HepG2 (cell line): Measurements from ENCODE around the gene NAPSA. TPM values are rescaled to one million over a fixed set of nuclear protein-coding genes. Genes with fewer than 3 reads are reported as not detected.
"Not testable (repeated sequence)": the region's sequence is repeated elsewhere in the genome, so short reads cannot be mapped to it uniquely, and the experiment has no call there.

Experiments
- ATAC-seq: fragments of 200-7000 bp; cut with Tn5 transposase; 3 replicates; pipeline ENCODE4 v1.9.1; 2020; ENCODE audit warnings: mild to moderate bottlenecking, moderate library complexity
- BruUV-seq: library from RNA; stranded (reverse); fragments of 400-500 nt; replicated peaks from 2 replicates; lab custom pipeline; 2021; lab: Mats Ljungman, UMichigan
- CTCF ChIA-PET: fragments of 300-600 bp; formaldehyde crosslinking; extraction: SDS; loops from one replicate; lab custom pipeline; 2021; ENCODE audit warnings: low total read pairs, inconsistent platforms, low intra/inter-chr PET ratio; lab: Yijun Ruan, JAX
- POLR2A ChIA-PET: fragments of 350-600 bp; sonication (Branson Sonifier 250); formaldehyde crosslinking; loops from one replicate; lab custom pipeline; 2020; ENCODE audit warnings: antibody characterized with exemption, inconsistent platforms; lab: Yijun Ruan, JAX
- DNase-seq: peaks from one replicate; pipeline ENCODE4 v3.0.0-alpha.2; 2015; ENCODE audit warnings: low spot score
- FAIRE-seq: peaks from 3 replicates; lab custom pipeline; 2011; peaks lifted over from hg19 to GRCh38; lab: Jason Lieb, UNC
- H2AFZ ChIP-seq: one replicate; pipeline ENCODE4 v1.6.1; 2011; ENCODE audit warnings: low read length, inconsistent platforms
- H3K27ac ChIP-seq: fragments of 300-600 bp; 3 replicates; pipeline ENCODE4 v1.8.0; 2011; ENCODE audit warnings: mixed run types, mild to moderate bottlenecking, mixed read lengths, low read length, inconsistent platforms; ENCODE audit not compliant: insufficient read depth; ENCODE audit errors: extremely low read length
- H3K27me3 ChIP-seq, 2 experiments: fragments of 200-600 bp in 1 of 2; 2 replicates in 1 of 2; 3 replicates in 1 of 2; pipeline versions ENCODE4 v1.6.0 to v1.8.0; 2011; ENCODE audit warnings: low read length in 2 of 2, mild to moderate bottlenecking in 2 of 2, moderate library complexity in 2 of 2, inconsistent platforms in 1 of 2; ENCODE audit not compliant: insufficient read depth in 2 of 2, control insufficient read depth in 1 of 2
- H3K36me3 ChIP-seq, 2 experiments: fragments of 200-600 bp in 1 of 2; replicated peaks in 1 of 2; 2 replicates in 1 of 2; 3 replicates in 1 of 2; pipeline versions ENCODE4 v1.5.1 to v1.8.0; 2011; ENCODE audit warnings: low read length in 2 of 2, inconsistent platforms in 1 of 2; ENCODE audit not compliant: insufficient read depth in 2 of 2, control insufficient read depth in 1 of 2
- H3K4me1 ChIP-seq: 2 replicates; pipeline ENCODE4 v1.5.1; 2012; ENCODE audit warnings: low read length, inconsistent platforms; ENCODE audit not compliant: insufficient read depth
- H3K4me2 ChIP-seq: 2 replicates; pipeline ENCODE4 v1.6.0; 2011; ENCODE audit warnings: low read depth, low read length, inconsistent platforms
- H3K4me3 ChIP-seq, 3 experiments: fragments of 200-600 bp in 1 of 3; sonication (generic), shearing (Covaris generic) in 1 of 3; replicated peaks in 1 of 3; 2 replicates each; pipeline ENCODE4 v1.5.1; 2011 to 2016; ENCODE audit warnings: low read length in 3 of 3, inconsistent platforms in 2 of 3, low read depth in 2 of 3, mild to moderate bottlenecking in 2 of 3, control low read depth in 1 of 3, mixed read lengths in 1 of 3; ENCODE audit not compliant: insufficient read depth in 1 of 3
- H3K79me2 ChIP-seq: one replicate; pipeline ENCODE4 v1.6.1; 2011; ENCODE audit warnings: low read length, inconsistent platforms; ENCODE audit not compliant: insufficient read depth
- H3K9ac ChIP-seq: 2 replicates; pipeline ENCODE4 v1.6.0; 2011; ENCODE audit warnings: mild to moderate bottlenecking, low read depth, low read length, inconsistent platforms; ENCODE audit not compliant: insufficient read depth
- H3K9me3 ChIP-seq: 2 replicates; pipeline ENCODE4 v1.5.1; 2012; ENCODE audit warnings: mild to moderate bottlenecking, low read length
- H4K20me1 ChIP-seq: 2 replicates; pipeline ENCODE4 v1.6.0; 2011; ENCODE audit warnings: inconsistent platforms, mild to moderate bottlenecking, low read length, moderate library complexity; ENCODE audit not compliant: insufficient read depth
- CAMTA2 ChIP-seq: sonication (generic); formaldehyde crosslinking; IDR thresholded peaks from 2 replicates; pipeline ENCODE4 v1.4.0; 2020; ENCODE audit warnings: mild to moderate bottlenecking, missing genetic modification reagents, borderline replicate concordance
- HOXA5 ChIP-seq: sonication (generic); formaldehyde crosslinking; IDR thresholded peaks from 2 replicates; pipeline ENCODE4 v1.4.0; 2020; ENCODE audit warnings: missing genetic modification reagents
- PITX1 ChIP-seq: sonication (generic); formaldehyde crosslinking; IDR thresholded peaks from 2 replicates; pipeline ENCODE4 v1.5.1; 2020; ENCODE audit warnings: mild to moderate bottlenecking, missing genetic modification reagents
- SRY ChIP-seq: sonication (generic); formaldehyde crosslinking; IDR thresholded peaks from 2 replicates; pipeline ENCODE4 v1.8.0; 2022; ENCODE audit warnings: mild to moderate bottlenecking, missing genetic modification reagents
- ZBTB8A ChIP-seq: sonication (generic); formaldehyde crosslinking; IDR thresholded peaks from 2 replicates; pipeline ENCODE4 v1.4.0; 2020; ENCODE audit warnings: mild to moderate bottlenecking, low read depth, missing genetic modification reagents, borderline replicate concordance
- ZNF160 ChIP-seq: sonication (generic); formaldehyde crosslinking; IDR thresholded peaks from 2 replicates; pipeline ENCODE4 v1.8.0; 2022; ENCODE audit warnings: mild to moderate bottlenecking, inconsistent platforms, missing genetic modification reagents
- ZNF17 ChIP-seq: sonication (generic); formaldehyde crosslinking; IDR thresholded peaks from 2 replicates; pipeline ENCODE4 v1.5.0; 2020; ENCODE audit warnings: mild to moderate bottlenecking, missing genetic modification reagents
- ZNF564 ChIP-seq: sonication (generic); formaldehyde crosslinking; IDR thresholded peaks from 2 replicates; pipeline ENCODE4 v1.8.1; 2023; ENCODE audit warnings: mild to moderate bottlenecking, missing genetic modification reagents
- ZNF737 ChIP-seq: sonication (generic); formaldehyde crosslinking; IDR thresholded peaks from 2 replicates; pipeline ENCODE4 v1.5.0; 2020; ENCODE audit warnings: missing genetic modification reagents, mild to moderate bottlenecking, borderline replicate concordance
- ZSCAN31 ChIP-seq: sonication (generic); formaldehyde crosslinking; IDR thresholded peaks from 2 replicates; pipeline ENCODE4 v1.5.0; 2020; ENCODE audit warnings: low read depth, mild to moderate bottlenecking, missing genetic modification reagents
- WGBS: methylation state at CpG from one replicate; pipeline ENCODE4 v1.1.6; 2017; ENCODE audit warnings: low lambda C conversion rate; 5-methylcytosine and 5-hydroxymethylcytosine counted together
- in situ Hi-C: cut with HindIII; loops from 2 replicates; pipeline ENCODE4 v1.10.0; 2017; ENCODE audit warnings: low pct_unique_long_range_greater_than_20kb; ENCODE audit not compliant: extremely low pct_ligation_motif_present
- intact Hi-C: fragments of 100-400 bp; cut with micrococcal nuclease; formaldehyde crosslinking; loops from one replicate; pipeline ENCODE4 v1.10.0; 2022; ENCODE audit not compliant: unreplicated experiment
- polyA plus RNA-seq, 8 experiments: library from polyadenylated mRNA; depleted of rRNA in 3 of 8; stranded (reverse) in 7 of 8; unstranded in 1 of 8; fragments of >200 nt; fragmentation: Illumina TruSeq in 4 of 8; extraction: Trizol in 4 of 8; gene quantifications; 2 replicates each; pipeline versions ENCODE4 v1.2.1 to v1.2.3, GENCODE V29; 2011 to 2016; ENCODE audit warnings: low read depth in 4 of 8, missing spikeins in 1 of 8, mixed read lengths in 1 of 8; ENCODE audit not compliant: insufficient read depth in 1 of 8
- total RNA-seq, 5 experiments: library from RNA; depleted of rRNA; stranded (reverse); fragments of >200 nt; fragmentation: Illumina TruSeq; extraction: Trizol; gene quantifications; 2 replicates each; pipeline ENCODE4 v1.2.3, GENCODE V29; 2016; ENCODE audit warnings: low read depth in 1 of 5
- TF ChIP-seq, protein P1 (sequence below): IDR thresholded peaks from 2 replicates; pipeline ENCODE4 v1.6.1; 2016

Gene NAPSA
- total and polyA plus RNA-seq, 2 of the 13 experiments (the other 11 are each of a cell fraction or from before 2014, with no cell fraction given), result not detected

DNA sequence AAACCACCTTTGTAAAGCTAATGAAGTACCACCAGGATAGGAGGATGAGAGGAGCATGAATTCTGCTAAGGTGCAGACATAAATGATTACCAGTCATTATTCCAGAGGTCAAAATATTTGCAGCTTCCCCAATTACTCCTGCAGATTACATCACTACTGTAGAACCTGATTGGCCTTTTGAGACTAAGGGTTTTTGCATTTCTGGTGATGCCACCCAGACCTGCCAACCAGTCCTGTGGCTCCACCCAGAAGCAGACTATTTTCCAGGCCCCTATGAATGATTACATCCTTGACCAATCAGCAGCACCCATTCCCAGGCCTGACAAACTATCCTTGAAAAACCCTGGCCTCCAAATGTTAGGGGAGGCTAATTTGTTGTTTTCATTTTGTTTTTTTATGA is 25.1 kb downstream of the NAPSA start (continued):
- TF ChIP-seq CAMTA2 (CRISPR knock-in tag) (no peak), ZNF17 (CRISPR knock-in tag) (no peak), ZNF160 (no peak)
- TF ChIP-seq, all 625 proteins: peak for 0

DNA sequence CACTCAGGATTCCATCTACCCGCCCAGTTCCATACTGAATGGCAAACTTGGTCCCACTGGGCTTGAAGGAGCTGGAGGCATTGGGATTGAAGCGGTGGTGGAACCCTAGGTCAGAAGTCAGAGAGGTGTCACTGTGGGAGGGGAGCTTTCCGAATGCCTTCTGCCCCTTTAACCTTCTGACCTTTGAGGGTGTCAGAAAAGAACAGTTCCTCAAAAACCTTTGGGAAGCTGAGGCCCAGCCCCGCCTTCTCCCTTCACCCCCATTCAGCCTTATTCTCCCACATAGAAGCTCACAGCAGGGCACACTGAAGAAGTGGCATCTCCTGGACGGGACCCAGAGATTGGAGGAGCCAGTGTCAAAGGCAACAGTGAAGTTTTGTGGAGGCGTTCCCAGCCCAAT is 28.4 kb downstream of the NAPSA start:
- H4K20me1 ChIP-seq, POLR2A ChIA-PET, H3K9me3 ChIP-seq, intact Hi-C loops, H3K79me2 ChIP-seq, H3K27me3 ChIP-seq, BruUV-seq, in situ Hi-C loops, FAIRE-seq, DNase-seq, H3K4me3 ChIP-seq, H3K36me3 ChIP-seq, H2AFZ ChIP-seq, H3K4me2 ChIP-seq, ATAC-seq, H3K27ac ChIP-seq, CTCF ChIA-PET, H3K9ac ChIP-seq: not testable (repeated sequence)
- H3K4me1 ChIP-seq, result peaks cover 36% of the 10 kb centered on the region
- 73% methylated on average over 5 of the region's 6 CpGs for WGBS

DNA sequence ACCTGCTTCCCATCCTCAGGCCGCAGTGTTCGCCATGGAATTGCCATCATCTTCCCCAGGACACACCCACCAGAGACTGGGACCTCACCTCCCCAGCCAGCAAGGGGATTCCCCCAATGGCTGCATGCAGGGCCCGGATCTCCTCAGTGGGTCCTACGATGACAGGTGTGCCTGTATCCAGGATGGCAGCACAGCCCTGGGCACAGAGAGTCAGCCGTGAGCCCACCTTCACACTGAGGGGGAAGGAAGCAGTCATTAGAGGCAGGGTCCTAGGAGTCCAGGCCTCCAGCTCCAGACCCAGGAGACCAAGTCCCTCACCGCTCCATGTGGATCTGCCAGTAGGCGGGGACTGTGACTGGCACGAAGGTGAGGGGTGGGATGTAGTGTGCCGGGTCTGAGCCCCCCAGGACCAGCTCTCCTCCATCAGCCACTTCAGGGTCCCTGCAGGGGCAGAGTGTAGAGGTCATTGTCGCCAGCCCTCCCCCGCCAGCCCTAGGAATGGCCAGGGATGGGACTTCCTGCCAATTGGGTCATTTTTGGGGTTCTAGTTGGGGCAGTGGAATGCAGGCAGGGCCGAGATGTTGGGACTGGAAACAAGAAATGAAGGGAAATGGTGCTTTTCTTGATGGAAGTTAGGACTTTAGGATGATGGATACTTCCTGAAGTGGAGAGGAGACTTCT is 30.6 kb downstream of the NAPSA start:
- Histone ChIP-seq H3K36me3 (no peaks in the 10 kb centered on the region), H2AFZ (no peak overlapping the region), H3K27ac (no peak overlapping the region), H3K4me3 (0 out of 6 replicates have a peak overlapping the region, but pooled peaks of 1 of the 3 experiments have one; percentile 68), H3K79me2 (no peaks in the 10 kb centered on the region), H3K4me1 (peaks cover 42% of the 10 kb centered on the region), H3K27me3 (no peaks in the 10 kb centered on the region), H3K9me3 (no peaks in the 10 kb centered on the region), H3K4me2 (no peak overlapping the region), H3K9ac (no peak overlapping the region), H4K20me1 (no peaks in the 10 kb centered on the region)
- no peak for TF ChIP-seq ZNF737 (CRISPR knock-in tag)
- no peak for TF ChIP-seq ZBTB8A (CRISPR knock-in tag)
- TF ChIP-seq HOXA5, result no peak
- TF ChIP-seq, protein P1, sequence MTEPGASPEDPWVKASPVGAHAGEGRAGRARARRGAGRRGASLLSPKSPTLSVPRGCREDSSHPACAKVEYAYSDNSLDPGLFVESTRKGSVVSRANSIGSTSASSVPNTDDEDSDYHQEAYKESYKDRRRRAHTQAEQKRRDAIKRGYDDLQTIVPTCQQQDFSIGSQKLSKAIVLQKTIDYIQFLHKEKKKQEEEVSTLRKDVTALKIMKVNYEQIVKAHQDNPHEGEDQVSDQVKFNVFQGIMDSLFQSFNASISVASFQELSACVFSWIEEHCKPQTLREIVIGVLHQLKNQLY, result no peak
- no peak for TF ChIP-seq SRY (CRISPR knock-in tag)
- TF ChIP-seq ZNF564, result no peak
- no peak for TF ChIP-seq ZSCAN31
- no peak for TF ChIP-seq PITX1 (CRISPR knock-in tag)
- no TSS peak for BruUV-seq
- intact Hi-C loops (no loop called here), in situ Hi-C loops (no loop called here)
- DNase-seq, result no peak
- 76% methylated on average over 10 of the region's 12 CpGs for WGBS
- ChIA-PET CTCF (no interaction called here), POLR2A (interaction anchor here (1.4 kb wide), 1 partner anchor 22 kb away, joined by 4 read pairs; no protein-coding TSS in a partner anchor)
- FAIRE-seq, result no peak
- ATAC-seq, result no peak
